HuH-7.5 (cell line): Measurements from ENCODE around the gene SP6.
A peak's percentile ranks its signal among the peaks of the same experiment; 100 is the strongest.

Experiments
- DNase-seq: peaks from one replicate; pipeline ENCODE4 v3.0.0; 2011; ENCODE audit warnings: low spot score

SP6 gene

DNA sequence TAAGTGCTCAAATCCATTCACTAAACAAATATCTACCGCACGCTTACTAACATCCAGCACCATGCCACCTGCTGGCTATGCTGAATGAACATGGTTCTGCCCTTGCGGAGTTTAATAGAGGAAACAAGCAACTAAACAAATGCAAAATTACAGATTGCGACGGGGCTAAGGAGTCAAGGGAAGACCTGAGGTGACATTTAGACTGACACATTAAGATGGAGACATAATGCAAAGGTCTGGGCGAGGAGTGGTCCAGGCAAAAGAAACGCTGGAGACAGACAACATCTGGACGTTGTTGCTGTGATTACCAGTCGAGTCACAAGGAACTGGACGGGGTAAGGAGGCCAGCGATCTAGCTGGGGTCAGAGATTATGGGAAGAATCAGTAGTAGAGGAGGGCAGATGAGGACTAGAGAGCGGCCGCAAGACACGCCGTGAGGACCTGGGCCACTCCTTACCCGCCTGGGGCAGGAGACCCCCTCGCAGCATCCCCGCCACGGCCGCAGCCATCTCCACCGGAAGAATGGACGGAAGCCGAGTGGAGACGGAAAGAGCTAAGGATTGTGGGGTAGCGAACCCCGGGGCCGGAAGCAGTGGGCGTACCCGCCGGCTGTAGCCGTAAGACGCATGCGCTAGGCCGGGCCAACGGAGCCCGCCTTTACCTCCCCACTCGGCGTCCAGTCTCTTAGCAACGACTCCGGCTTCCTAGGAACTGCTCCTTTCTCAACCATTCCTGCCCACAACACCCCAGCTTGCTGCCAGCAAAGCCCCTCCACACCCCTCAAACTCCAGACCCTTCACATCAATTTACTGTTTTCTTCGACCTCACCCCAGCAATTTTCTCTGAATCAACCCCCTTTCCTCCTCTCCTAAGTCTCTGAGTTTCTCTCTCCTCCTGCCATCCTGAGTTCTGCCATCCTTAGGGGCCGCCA is 19.7 kb downstream of the SP6 start, which contains the start of the genes LRRC46 and MRPL10:
Gene LRRC46 (plus strand): TSS at position 668 of the 931 bp plus-strand sequence. CDS start 320 bp downstream, outside the sequence.
Gene MRPL10 (minus strand): TSS at position 539 of the 931 bp plus-strand sequence. CDS start 30 bp downstream, at position 509.
- DNase-seq, result peak; percentile 98

DNA sequence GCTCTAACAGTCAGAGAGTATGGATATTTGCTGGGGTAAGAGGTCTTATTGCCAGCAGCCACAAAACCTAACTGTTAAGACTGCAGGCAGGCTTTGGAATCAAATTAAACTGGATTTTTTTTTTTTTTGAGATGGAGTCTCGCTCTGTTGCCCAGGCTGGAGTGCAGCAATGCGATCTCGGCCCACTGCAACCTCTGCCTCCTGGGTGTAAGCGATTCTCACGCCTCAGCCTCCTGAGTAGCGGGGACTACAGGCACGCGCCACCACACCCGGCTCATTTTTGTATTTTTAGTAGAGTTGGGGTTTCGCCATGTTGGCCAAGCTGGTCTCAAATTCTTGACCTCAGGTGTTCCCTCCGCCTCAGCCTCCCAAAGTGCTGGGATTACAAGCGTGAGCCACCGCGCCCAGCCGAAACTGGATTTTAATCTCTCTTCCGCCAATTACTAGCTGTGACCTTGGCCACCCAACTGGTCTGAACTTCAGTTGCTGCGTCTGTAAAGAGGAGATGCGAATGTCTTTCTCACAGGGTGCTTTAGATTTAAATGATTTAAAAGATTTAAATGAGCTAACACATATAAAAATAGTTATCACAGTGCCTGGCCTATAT is 20.5 kb downstream of the SP6 start:
- DNase-seq, result no peak

DNA sequence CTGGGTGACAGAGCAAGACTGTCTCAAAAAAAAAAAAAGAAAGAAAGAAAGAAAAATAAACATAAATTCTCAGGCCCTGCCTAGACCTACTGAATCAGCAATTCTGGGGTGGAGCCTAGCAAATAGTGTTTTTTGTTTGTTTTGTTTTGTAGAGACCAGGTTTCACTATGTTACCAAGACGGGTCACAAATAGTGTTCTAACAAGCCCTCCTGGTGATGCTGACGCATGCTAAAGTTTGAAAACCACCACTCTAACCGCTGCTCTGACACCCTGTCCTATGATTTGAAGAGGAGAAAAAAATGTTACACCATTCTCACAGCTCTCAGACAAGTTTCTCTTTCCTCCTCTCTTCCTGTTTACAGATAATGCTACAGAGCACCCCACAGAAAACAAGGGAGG is 21.1 kb downstream of the SP6 start:
- no peak for DNase-seq

DNA sequence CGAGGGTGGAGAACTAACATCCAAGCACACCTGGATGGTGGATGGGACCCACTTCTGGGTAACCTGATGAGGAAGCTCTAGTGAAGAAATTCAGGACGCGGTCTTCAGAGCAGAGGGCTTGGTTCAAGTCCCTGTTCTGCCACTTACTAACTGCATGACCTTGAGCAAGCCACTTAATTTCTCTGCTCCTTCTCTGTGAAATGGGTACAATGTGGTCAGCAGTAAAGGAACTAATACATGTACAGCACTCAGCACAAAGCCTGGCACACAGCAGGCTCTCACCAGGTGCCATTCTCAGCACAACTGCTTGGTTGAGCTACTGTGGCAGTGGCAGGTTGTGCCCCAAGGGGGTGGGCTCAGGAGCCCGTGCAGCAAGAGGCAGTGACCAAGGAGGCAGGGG is 27.4 kb downstream of the SP6 start:
- DNase-seq, result no peak

DNA sequence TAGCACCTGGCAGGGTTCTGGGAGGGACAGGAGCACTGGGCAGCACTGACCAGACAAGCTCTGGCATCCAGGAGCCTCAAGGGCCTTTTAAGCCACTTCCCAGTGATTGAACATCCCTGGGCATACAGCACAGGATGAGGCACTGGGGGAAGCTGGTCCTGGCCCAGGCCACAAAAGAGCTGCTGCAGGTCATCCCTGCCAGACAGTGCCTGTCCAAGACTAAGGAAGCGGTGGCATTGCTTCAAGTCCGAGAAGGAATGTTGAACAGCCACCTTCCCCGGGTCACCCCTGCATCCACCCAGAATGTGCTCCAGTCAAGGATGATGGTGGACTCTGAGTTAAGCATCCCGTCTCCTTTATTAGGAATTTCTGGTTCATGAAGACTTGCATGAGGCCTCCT is 28.2 kb downstream of the SP6 start:
- DNase-seq, result no peak

DNA sequence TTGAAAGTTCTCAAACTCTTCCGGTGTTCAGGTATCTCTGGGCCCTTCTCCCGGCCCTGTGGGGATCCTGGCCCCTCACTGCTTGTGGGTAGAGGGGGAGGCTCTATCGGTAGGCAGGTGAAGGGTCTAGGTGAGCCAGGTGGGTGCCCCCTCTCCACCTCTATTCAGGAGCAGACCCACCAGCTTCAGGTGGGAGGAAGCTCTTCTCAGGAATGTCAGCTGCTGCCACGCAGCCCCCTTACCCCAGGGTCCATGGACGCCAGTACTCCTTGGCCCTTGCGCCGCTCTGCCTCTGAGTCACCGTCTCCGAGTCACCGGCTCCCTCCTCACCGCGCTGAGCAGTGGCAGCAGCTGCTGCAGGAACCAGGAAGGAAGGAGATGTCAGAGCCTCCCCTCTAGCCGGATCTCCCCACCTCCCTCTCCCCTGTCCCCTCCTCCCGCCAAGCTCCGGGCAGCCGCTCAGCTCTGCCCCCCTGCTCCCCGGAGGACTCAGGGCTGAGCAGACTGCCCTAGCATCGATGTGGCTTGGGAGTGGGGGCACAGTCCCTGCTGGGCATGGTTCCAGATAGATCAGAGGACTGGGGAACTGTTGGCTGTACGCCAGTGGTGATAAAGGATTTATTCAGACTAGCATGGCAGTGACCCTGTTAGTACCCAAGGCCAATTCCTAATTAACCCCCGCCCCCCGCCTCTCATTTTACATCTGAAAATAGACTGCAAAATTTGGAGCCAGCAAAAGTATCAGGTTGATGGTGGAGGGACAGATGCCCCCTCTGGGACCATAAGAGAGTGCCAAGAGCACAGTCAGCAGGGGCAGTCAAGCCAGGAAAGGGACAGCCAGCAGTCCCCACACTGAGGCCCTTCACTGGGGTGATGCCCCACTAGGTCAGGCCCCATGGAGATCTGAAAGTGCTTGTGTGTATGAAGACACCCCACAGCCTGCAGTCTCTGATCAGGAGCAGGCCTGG is 29.3 kb downstream of the SP6 start, which contains the start of gene OSBPL7:
Gene OSBPL7 (minus strand): TSS at position 371 of the 968 bp plus-strand sequence. CDS start 1,516 bp downstream, outside the sequence.
- DNase-seq, result peak; percentile 57

DNA sequence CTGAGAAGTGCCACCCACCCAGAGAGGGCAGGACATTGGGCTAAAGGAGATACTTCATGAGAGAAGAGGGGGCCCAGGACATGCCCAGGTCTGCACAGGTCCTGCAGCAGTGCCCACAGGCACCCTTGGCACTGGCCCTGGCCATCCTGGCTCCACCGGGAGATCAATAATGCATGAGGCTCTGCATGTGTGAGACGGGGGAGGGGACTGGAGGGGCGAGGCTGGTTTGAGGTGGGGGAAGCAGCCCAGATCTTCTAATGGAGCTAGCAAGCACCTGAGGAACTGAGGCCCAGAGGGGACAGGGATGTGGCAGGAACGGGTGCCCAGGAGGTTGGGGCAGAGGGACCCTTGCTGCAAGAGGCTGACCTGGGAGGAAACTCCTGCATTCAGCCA is 29.9 kb downstream of the SP6 start:
- DNase-seq, result no peak

DNA sequence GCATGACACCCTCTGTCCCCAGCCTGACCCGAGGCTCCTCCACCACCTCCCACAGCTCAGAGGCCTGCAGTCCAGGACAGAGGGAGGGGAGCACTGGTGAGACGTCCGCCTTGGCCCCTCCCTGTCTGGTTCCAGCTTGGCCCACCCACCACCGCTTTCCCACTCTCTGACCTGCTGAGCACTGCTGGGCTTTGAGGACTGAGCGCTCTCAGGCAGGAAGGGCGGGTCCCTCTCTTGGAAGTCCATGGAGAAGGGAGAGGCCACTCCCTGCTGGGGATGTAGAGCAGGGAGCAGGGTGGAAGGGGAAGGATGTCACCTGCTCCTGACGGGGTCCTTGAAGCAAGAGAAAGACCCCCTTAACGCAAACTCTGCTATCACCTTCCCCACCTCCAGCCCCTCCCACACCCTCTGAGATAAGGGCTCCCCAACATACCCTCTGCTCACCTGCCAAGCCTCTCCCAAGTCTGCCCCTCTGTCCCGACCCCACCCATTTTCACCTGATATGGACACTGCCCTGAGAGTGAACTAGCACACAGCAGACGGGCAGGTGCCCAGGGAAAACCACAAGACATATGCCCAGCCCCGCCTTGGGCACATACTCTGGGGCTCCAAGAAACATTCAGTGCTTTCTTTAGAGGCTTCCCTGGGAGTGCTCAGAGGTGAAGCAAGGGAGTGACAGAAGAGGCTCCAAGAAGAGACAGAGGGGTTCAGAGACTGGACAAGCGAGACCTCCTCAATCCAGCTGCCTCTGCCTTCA is 30.8 kb downstream of the SP6 start:
- no peak for DNase-seq

DNA sequence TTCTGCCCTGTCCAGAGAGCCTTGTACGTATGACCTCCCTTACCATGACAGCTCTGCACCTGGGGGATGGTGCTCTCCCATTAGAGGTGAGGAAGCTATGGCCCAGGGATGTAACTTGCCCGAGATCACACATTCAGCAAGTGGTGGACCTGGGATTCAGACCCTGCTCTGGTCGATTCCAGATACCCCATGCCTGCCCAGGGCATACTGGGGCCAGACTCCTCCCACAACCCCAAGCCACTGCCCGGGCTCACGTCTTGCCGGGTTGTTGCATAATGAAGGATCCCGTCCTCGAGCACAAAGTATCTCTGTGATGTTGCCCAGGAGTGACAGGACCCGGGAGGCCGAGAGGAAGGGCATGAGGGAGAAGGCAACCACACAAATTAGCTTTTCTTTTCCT is 31.5 kb downstream of the SP6 start:
- DNase-seq, result no peak

DNA sequence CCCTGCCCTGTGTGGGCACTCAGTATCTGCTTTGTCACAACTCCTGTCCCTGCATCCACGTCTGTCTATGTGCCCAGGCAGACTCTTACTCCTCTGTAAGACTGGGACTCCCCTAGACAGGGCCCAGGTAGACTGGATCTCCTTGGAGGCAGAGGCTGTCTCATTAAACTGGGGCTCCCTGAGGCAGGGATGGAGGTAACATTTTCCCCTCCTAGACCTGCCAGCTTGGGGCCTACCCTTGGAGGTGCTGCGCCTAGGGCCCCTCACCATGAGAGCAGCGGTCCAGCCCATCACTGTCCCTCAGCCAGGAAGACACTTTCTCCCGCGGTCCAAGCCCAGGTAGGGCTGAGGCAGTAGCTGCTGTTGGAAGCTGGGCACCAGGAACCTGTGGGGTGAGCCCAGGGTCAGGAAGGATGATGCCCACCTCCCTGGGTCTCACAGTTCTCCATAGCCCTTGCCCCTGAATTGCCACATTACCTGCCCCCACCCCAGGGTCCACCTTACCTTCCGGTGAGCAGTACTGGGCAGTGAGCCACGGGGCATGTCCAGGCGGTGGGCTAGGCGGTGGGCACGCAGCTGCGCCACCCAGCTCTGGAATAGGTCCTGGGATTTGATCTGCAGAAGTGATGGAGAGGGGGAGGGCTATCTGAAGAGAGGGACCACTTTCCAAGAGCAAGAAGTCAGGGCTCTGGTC is 32.8 kb downstream of the SP6 start:
- no peak for DNase-seq

DNA sequence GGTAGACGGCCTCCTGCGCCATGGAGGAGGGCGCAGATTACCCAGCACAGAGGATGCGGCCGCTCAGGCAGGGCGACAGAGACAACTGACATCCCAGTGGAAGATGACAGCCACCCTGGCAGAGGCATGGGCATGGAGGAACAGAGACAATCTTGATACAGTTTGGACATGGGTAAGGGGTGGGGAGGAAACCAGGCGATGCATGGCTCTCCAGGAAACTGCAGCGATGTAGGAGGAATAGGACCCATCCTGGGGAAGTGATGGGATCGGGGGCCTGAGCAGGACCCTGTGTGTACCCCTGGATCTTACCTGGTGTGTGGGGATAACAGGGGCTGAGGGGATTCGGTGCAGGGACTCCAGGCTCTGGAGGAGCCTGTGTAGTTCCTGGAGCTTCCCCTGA is 34.0 kb downstream of the SP6 start:
- no peak for DNase-seq

DNA sequence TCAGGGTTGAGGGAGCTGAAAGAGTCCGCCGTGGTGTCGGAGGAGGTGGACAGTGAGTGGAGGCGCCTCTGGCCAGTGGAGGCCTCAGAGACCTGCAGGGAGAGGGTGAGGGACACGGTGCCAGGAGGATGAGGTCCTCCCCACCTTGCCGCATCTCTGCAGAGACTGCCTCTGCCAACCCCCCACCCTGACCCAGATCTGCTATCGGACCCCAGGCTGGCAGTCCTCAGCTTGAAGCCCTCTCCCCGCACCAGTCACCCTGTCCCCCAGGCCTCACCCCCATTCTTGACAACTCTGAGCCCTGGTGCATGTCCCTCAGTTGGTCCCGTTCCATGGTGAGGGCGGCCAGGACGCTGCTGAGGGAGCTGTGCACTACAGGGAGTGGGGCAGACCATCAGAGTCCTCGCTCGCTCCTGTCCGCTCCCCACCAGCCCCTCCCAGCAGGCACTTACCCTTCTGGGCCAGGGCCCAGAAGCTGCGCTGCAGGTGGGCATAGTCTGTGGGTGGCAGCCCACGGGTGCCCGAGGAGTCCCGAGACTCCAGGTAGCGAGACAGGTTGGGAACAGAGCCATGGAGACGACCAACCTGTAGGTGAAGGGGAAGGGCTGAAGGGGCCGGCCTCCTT is 34.7 kb downstream of the SP6 start:
- no peak for DNase-seq

DNA sequence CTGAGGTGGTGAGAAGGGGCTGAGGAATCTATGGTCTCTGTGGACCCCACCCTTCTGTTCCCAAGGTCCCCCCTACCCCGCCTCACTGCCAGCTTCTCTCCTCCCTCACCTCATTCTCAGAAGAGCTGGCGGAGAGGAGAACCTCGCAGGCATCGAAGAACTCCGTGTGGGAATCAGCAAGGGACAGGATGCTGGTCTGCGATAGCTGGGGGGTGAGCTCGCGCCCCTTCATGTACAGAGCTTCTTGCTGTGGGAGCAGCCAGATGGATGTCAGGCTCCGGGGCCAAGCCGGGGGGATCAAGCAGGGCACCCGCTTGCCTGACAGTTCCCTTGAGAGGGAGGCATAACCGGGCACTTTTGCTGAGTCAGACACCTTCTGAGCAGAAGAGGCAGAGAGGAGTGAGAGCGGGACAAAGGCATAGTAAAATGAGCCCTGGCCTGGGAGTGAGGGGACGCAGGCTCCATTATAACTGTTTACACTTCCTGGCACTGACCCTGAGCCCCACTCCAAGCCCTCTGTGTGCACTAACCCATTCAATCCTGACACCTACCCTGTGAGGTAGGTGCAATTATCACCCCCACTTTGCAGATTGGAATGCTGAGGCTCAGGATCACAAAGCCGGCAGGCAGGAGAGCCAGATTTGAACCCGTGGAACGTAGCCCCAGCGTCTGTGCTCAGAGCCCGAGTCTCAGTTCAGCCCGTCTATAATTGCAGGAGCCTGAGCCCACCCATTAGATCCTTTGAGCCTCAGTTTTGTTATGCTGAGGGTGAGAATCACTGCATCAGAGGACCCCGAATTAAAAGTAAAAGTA is 35.7 kb downstream of the SP6 start:
- DNase-seq, result no peak

DNA sequence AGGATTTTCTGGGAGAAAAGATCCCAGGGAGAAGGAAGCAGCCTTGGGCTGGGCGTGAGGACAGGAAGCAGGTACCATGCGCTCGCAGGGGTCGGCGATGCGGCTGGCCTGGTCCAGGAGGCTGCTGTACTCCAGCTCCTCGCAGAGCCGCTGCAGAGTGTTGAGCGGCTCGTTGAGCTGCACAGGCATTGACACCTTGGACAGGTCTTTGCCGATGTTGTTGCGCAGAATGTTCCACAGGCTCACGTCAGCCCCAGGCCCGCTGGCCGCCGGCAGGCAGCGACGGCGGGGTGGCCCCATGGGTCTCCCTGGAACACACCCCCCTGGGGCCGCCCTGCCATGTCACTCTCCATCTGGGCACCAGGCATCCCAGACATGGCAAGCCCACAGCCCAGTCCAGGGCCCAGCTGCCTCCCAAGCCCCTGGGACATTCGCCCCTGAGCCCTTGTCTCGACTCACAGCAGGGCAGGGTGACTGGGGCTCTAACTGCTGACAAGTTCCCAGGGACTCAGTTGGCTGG is 37.4 kb downstream of the SP6 start:
- no peak for DNase-seq

DNA sequence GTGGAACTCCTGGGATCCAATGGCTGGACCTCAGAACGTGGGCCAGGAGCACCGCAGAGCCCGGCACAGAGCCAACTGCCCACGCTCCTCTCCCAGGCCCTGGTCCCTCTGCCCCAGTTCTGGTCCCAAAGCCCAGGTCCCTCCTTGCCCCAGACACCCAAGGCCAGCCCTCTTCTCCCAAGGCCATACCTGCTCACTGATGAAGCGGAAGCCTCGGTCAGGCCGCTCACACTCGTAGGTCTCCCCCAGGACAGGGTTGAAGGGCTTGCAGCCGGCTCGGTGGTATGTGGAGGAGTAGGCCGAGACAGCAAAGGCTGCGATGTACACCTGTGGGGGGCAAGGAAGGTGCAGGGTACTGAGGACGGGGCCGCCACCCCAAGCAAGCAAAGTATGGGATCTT is 37.9 kb downstream of the SP6 start:
- no peak for DNase-seq

DNA sequence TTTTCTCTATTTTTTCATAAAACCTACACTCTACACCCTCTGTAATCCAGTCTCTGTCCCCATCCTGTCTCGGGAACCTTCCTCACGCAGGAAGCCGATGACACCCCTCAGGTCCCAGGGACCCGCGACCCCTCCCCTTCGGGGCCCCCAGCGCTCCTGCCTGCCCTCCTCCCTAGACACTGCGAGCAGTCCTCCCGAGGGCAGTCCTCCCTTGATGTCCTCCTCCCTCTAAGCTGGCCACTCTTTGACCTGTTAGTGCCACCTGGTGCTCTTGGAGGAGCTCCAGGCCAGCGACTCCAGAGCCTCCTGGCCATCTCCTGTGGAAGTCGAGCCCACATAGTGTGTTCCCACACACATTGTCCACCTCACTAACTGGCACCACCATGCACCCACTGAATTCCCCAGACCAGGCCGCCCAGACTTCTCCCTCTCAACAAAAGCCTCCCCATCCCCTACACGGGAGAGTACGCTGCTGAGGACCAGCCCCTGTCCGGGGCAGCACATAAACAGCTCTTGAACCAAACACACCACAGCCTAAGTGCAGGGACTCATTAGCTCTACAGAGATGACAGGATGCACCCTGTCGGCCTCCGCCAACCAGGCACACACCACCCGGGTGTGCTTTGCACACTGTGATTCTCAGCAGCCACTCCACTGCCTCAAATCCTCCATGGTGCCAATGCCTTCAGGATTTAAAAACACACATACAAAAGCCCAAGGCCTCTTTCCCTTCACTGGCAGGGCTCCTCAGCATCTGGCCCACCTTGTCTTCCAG is 38.6 kb downstream of the SP6 start:
- DNase-seq, result no peak

DNA sequence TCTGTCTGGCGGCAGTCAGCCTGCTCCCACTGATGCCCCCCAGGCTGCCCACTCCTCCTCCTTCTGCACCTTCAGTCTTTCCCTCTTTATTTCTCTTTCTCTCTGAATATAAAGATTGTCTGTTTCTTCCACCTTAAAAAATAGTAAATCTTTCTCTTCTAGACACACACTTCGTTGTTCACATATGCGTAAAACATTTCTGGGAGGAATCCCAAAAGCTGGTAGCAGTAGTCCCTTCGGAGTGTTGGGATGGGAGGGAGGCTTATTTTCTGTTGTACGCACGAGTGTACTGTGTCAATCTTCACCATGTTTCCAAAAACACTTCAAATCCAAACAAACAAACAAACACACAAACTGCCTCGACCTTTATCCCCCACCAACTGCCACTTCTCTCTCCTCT is 39.3 kb downstream of the SP6 start:
- no peak for DNase-seq

DNA sequence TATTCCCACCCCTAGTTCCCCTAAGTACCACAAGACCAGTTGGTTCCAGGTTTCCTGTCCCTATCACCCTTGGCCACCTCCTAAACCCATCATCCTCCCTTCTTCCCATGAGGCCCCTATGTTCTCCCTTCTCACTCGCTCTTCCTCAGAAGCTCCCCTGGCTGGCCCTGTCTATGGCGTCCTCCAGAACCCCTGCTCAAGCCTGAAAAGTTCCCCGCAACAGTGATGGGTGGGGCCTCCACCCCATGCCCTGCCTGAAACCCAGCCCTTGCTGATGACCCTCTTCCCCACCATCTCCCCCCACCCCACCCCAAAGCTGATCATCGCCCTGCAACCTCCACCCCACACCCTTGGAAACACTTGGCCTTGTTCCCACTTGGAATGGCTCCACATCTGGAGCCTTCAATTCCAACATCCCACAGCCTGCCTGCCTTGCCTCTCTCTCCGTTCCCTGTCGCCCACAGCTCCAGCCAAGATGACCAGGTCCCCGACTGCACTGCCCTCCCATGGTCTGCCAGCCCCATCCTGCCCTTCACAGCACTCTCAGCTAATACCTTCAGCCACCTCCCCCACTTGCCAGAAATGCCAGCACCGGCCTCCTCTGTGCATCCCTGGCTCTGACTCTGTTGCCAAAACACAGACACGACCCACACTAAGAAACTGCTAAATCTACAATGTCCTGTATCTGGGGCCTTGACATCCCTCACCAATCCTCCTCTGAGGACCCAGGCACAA is 39.9 kb downstream of the SP6 start:
- no peak for DNase-seq
